GM12873 (cell line): ENCODE measurements around the gene UCK2.

Experiments
- TF ChIP-seq, protein P1 (sequence below): IDR thresholded peaks from 2 replicates; pipeline ENCODE4 v1.5.1; 2012; ENCODE audit warnings: low read depth, mild to moderate bottlenecking, moderate library complexity, low read length, control low read depth; ENCODE audit not compliant: insufficient read depth; ENCODE audit errors: missing control alignments

Gene UCK2

DNA sequence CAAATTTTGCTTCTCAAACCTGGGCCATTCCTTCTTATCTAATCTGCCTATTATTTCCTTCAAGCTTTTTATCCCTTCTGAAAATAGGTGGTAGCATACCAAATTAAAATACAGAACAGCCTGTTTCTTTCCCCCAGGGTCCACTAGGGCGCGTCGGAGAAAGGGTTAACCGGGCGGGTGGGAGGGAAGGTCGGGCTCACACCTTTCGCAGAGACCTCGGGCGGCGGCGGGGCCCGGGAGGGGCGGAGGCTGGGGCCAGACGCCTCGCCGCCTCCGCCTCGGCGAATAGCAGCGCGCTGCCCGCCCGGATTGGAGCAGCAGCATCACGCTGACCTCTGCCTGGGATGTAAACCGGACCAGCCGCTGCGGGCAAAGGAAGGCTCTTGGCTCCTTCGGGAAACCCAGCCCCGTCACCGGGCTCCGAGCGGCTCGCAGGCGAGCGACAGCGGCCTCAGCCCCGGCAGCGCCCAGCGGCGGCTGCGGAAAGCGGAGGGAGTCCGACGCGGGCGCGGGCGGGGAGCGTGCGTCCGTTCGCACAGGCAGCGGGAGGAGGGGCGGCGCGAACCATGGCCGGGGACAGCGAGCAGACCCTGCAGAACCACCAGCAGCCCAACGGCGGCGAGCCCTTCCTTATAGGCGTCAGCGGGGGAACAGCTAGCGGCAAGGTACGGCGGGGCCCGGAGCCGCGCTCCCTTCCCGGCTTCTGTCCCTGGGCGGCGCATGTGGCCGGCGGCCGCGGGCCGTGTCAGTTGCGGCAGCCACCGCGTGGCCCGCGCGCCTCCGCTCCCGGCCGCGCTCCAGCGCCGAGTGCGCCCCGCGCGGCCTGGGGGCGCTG is at the start of gene UCK2:
Gene UCK2, plus strand, starts transcription at position 347 of the 835 bp plus-strand sequence. Its CDS starts 220 bp downstream, at position 567.
- TF ChIP-seq, protein P1, sequence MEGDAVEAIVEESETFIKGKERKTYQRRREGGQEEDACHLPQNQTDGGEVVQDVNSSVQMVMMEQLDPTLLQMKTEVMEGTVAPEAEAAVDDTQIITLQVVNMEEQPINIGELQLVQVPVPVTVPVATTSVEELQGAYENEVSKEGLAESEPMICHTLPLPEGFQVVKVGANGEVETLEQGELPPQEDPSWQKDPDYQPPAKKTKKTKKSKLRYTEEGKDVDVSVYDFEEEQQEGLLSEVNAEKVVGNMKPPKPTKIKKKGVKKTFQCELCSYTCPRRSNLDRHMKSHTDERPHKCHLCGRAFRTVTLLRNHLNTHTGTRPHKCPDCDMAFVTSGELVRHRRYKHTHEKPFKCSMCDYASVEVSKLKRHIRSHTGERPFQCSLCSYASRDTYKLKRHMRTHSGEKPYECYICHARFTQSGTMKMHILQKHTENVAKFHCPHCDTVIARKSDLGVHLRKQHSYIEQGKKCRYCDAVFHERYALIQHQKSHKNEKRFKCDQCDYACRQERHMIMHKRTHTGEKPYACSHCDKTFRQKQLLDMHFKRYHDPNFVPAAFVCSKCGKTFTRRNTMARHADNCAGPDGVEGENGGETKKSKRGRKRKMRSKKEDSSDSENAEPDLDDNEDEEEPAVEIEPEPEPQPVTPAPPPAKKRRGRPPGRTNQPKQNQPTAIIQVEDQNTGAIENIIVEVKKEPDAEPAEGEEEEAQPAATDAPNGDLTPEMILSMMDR, result peak; percentile 7

DNA sequence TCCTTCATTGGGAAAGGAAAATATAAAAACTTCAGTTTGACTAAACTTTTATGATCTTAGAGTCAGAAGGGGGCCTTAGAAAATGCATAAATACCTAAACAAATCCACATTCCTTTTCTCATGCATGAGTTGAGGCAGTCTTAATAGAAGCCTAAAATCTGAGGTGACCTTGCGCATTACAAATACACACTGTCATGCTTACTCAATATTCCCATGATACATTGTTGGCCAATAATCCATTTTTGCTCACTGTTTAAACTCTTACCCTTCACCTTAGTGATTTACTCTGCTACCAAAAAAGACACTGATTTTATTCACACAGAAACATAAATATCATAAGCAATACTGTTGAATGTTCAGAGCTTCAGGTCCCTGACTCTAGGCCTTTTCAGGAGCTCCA is 39.7 kb upstream of the UCK2 start:
- TF ChIP-seq, protein P1, result no peak

DNA sequence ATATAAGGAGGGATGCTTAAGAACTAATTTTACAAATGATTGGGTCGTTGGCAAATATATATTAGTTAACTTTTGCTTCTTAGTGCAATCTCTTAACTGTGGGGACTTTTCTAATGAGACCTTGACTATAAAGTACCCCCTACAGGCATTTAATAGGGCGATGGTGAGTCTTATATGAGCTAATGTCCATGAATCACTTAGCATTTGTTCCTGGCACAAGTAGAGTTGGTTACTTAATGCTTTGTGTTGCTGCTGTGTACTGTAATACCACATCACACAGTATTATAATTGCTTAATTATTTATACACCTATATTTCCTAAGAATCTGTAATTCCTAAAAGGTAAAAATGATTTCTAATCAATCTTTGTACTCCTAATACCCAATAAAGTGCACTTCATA is 33.5 kb upstream of the UCK2 start:
- TF ChIP-seq, protein P1, result no peak

DNA sequence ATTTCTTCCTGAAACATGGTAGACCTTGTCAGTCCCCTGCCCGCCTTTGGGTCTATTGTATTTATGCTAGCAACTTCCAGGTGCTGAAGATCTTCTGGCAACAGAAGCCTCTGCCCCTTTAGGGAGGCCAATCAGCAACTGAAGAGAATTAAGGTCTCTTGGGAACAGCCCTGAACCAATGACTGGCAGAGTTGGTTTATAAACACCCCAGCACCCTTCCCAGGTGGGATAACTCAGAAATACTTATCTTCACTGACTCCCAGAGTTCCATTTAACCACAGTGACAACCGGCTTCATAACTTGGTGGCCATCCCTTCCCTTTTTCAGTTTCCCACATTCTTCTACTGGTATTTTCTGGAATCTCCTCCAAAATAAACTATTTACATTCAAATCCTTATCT is 31.5 kb upstream of the UCK2 start:
- TF ChIP-seq, protein P1, result no peak

DNA sequence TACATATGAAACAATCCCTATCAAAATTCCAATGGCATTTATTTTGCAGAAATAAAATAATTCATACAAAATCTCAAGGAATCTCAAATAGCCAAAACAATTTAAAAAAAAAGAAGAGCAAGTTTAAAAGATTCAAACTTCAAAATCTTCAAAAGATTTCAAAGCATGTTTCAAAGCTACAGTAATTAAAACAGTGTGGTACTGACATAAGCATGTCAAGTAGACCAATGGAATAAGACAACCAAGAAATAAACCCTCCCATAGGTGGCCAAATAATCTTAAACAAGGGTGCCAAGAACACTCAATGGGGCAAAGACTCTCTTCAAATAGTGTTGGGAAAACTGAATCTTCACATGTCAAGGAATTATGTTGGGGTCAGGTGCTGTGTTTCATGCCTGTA is 28.0 kb upstream of the UCK2 start:
- TF ChIP-seq, protein P1, result no peak

DNA sequence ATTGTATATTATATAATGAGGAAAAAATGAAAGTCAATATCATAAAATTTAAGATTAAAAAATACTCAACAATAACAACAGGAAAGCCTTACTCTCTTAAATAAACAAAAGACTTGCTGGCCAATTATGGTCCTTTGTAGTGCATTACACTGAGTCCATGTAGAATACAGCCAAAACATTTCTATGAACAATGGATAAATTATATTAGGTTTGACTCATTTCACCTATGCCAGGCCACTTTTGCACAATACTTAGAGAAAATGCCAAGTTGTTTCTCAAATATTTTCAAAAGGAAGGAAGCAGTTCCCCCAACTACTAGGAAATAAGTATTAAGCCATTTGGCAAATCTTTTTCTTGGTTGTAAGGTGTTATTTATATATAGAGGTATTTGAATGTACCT is 19.8 kb upstream of the UCK2 start:
- TF ChIP-seq, protein P1, result no peak

DNA sequence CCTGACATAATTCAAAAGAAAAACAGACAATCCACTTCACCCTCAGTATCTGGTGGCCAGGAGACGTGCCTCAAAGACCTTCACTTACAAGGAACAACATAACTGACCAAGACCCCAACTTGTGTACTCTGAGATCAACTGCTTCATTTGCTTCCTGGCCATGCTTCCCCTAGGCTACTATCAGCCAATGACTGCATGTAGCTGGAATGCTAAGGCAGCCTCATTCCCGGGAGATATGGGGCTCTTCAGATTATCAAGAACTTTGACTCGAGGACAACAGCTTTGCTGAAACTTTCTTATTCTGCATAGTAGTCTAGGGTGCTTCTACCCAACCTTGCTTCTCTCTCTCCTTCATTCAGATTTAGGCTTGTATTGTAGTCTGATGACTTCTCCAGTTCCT is 11.7 kb upstream of the UCK2 start:
- TF ChIP-seq, protein P1, result no peak
